Middle frontal gyrus (tissue), 1 donor: ENCODE measurements around the gene SMIM28.
"Not testable (repeated sequence)": the region's sequence is repeated elsewhere in the genome, so short reads cannot be mapped to it uniquely, and the experiment has no call there.

Experiments
- DNase-seq: peaks from one replicate; pipeline ENCODE4 v3.0.0-alpha.2; 2015; ENCODE audit warnings: low spot score; ENCODE audit errors: extremely low spot score

The SMIM28 gene

GRCh38 chr6:138377844-138378243 lies at the start of gene SMIM28:
SMIM28 (plus strand) TSS chr6:138377905; CDS start chr6:138378073, 168 bp downstream.
- DNase-seq, result no peak

DNA sequence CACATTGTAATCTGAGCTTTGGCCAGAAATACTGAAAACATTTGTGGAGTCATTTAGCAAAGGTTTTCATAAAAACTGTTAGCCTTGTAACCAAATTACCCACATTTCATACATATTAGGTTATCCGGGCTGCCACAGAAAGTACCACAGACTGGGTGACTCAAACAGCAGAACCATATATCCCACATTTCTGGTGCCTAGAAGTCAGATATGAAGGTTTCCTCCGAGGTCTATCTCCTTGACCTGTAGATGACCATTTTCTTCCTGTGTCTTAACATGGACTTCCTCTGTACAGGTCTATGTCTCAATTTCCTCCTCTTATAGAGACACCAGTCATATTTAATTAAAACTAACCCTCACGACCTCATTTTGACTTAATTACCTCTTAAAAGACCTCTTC lies 49.5 kb upstream of the SMIM28 start:
- DNase-seq, result no peak

DNA sequence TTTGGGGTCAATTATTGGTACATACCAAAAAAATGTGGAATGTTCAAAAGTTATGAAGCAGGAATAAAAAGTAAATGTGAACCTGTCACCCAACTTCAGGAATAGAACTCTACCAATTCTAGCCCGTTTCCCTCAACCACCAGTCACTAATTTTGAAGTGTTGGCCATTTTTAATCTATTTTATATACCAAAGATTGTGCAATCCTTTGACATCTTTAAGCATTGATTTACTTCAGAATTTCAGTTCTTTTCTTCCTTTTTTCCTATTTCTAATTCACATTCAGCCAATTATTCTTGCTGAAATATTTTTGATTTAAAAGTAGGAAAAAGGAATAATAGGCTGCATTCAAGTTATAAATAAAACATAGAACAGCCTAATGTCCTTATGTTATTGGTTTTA lies 46.9 kb upstream of the SMIM28 start:
- no peak for DNase-seq

DNA sequence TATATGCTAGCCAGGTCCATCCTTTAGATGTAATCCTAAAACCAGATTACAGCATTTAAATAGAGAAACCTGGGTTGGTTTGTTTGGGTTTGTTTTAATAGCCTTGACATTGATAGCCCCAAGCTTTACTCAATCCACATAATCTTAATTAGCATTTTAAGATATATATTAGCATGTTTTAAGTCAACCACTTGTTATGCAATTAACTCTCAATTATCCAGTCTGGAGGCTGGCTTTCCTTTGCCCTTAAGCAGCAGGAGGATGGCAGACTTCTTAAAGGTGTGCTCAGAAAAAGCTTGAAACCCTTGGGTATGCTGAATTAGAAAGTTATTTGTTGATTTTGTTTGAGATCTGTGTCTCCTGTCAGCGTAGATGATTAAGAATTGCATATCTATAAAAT lies 46.3 kb upstream of the SMIM28 start:
- DNase-seq, result no peak

GRCh38 chr6:138331984-138332383 lies 45.7 kb upstream of the SMIM28 start:
- no peak for DNase-seq

DNA sequence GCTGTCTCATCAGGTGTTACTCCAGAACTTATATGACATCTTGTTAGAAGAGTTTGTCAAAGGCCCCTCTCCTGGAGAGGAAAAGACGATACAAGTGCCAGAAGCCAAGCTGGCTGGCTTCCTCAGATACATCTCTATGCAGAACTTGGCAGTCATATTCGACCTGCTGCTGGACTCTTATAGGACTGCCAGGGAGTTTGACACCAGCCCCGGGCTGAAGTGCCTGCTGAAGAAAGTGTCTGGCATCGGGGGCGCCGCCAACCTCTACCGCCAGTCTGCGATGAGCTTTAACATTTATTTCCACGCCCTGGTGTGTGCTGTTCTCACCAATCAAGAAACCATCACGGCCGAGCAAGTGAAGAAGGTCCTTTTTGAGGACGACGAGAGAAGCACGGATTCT lies 43.7 kb upstream of the SMIM28 start:
- DNase-seq, result no peak

- no peak for DNase-seq
Observed at GRCh38 chr6:138334963-138335362, 42.7 kb upstream of the SMIM28 start.

GRCh38 chr6:138336221-138336620 lies 41.5 kb upstream of the SMIM28 start:
- DNase-seq, result no peak

- no peak for DNase-seq
Observed at GRCh38 chr6:138337076-138337475, 40.6 kb upstream of the SMIM28 start.

GRCh38 chr6:138339024-138339423 lies 38.7 kb upstream of the SMIM28 start:
- DNase-seq, result no peak

GRCh38 chr6:138341176-138341575 lies 36.5 kb upstream of the SMIM28 start:
- no peak for DNase-seq

DNA sequence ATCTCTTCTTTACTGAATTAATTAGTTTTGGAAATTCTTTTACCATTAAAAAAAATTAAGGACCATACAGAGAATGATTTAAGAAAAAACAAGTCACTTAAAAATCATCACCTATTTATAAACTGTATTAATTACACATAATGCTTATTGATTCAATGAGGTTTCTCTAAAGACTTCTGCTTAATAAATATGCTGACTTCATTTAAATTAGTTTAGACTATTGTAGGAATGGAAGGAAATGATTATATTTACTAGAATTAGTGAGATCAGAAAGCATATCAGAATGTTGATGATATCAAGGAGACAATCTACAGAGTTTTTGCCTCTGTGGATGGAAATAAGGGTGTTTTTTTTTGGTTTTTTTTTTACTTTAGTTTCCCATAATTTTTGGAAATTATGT lies 34.6 kb upstream of the SMIM28 start:
- no peak for DNase-seq

GRCh38 chr6:138345565-138346285 lies 32.0 kb upstream of the SMIM28 start:
- DNase-seq, result no peak

DNA sequence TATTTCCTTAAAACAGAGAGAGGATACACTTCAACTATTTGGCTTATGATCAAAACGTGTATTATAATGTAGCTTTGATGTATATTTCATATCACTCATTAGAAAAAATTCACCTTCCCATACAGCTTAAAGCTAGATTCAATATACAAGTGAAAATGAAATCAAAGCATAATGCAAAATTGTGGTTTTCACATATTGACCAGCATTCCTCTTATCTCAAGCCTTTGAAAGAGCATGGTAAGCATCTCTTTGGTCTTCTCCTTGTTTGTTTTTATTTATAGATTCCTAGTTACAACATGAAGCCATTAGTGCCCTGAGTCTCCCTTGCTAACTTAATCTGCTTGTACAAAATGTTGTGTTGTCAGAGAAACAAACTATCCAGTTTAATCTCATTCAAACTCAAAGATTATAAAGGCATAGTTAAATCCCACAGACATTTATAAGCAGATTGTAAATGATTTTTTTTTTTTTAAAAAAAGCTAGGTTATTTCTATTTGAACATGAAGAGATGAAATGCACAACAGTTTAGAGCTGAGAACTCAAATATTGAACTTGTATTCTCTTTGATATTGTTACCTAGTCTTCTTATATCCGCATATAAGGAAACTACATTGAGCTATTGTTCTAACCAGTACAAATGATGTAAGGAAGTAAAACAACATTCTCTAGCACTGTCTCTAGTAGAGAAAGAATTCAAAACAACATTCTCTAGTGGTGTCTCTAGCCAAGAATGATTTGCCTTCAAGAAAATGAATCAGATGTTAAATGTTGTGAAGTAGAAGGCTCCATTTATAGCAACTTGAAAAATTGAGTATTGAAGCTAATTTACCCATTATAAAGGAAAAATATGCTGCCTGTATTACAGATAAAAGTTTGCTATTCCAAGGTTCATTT lies 31.2 kb upstream of the SMIM28 start:
- no peak for DNase-seq

DNA sequence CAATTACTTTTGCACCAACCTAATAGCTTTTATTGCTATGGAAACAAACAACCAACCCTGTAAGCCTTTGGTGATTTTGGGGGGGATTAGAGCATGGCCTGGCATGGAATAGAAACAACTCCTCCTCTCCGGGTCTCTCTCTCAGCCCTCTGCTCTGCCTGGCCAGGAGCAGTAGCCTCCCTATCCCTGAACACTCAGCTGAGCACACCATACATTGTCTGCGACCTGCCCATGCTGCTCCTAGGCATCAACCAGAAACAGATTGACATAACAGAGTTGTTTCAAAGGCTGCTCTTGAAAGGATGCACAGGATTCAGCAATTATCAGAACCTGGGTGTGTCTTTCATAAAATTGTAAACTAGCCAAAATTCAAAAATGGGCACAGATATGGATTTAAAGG lies 29.8 kb upstream of the SMIM28 start:
- DNase-seq, result no peak

DNA sequence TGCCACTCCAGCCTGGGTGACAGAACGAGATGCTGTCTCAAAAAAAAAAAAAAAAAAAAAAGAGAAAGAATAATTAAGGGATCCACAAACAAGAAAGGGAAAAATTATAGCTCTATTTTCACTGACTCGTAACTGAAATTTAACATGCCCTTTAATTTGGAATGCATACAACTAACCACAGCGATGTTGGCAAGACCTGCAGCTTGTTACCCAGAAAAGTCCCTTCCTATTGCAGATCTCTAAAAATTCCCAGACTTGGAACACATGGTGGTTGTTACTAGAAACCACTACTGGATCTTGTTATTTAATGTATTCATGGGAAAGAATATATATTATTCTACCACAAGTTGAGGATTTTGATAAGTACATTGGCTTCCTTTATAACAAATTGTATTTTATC lies 27.8 kb upstream of the SMIM28 start:
- DNase-seq, result peak; percentile 19

- no peak for DNase-seq
Observed at GRCh38 chr6:138357928-138358327, 19.8 kb upstream of the SMIM28 start.

- not testable (repeated sequence) for DNase-seq
Observed at GRCh38 chr6:138368684-138369083, 9.0 kb upstream of the SMIM28 start.

GRCh38 chr6:138370631-138371451 lies 6.9 kb upstream of the SMIM28 start:
- no peak for DNase-seq

DNA sequence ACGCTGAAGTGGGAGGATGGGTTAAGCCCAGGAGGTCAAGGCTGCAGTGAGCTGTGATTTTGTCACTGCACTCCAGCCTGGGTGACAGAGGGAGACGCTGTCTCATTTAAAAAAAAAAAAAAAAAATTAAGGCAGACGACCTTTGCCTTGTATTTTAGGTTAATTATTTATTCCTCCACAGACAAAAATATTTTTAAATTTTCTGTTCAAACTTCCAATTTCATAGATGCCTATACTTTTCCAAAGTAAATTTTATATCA lies 6.3 kb upstream of the SMIM28 start:
- DNase-seq, result no peak

DNA sequence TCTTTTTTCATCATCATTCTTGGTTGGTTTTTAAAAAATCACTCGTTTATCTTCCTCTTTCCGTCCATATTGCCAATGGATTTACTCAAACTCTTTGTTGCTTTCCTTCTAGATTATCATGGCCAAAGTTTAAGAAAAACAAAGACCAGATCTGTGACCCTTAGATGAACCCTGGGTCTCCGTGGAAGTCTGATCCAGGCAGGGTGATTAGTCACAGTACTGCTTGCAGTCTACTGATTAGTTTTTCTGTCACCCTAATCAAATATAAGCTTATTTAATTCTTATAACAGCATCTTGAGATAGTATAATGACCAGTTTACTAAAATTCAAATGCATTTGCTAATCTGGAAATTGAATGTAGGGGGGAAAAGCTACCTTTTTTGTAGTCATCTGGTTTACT lies 6.0 kb upstream of the SMIM28 start:
- DNase-seq, result no peak
